ENCODE results near the gene MYO15B.
A peak's percentile ranks its signal among the peaks of the same experiment; 100 is the strongest.
"Not testable (repeated sequence)": the region's sequence is repeated elsewhere in the genome, so short reads cannot be mapped to it uniquely, and the experiment has no call there.

Gene MYO15B

DNA sequence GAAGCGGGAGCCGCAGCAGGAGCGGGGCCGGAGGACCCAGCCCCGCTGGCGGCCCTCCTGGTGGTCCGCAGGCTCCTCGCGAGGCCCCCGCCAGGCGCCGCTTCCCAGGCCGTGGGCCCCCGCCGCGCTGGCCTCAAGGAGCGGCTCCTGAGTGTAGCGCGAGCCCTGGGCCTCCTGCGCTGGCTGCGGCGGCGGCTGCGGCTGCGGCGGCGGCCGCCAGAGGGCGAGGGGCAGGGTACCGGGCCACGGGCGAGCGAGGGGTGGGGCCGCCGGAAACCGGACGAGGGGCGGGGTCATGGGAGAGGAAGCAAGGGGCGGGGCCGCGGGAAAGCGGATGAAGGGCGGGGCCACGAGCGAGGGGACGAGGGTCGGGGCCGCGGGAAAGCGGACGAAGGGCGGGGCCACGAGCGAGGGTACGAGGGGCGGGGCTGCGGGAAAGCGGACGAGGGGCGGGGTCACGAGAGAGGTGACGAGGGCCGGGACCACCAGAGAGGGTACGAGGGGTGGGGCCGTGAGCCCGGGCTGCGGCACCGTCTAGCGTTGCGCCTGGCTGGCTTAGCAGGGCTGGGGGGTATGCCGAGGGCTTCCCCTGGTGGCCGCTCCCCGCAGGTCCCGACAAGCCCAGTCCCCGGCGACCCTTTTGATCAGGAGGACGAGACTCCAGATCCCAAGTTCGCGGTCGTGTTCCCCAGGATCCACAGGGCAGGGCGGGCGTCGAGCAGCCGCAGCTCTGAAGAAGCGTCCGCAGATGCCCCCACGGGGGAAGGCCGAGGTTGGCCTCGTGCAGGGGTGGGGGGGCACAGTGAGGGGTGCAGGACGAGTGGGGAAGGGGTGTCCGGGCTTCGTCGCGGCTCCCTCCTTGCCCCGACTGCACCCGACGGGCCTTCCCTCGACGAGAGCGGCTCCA lies 1.7 kb downstream of the MYO15B start:
- no peak overlapping the region for H3K9ac ChIP-seq (ENCODE audit: low read length)
- H3K36me3 ChIP-seq (ENCODE audit: insufficient read depth, low read length) = no peaks in the 10 kb centered on the region
- no peaks in the 10 kb centered on the region for H3K27me3 ChIP-seq (ENCODE audit: control insufficient read depth in 1 of 2, insufficient read depth in 2 of 2, low read length in 2 of 2)
- peak overlapping the region; percentile 61 to 65 for H3K4me3 ChIP-seq (ENCODE audit: low read depth in 1 of 2, low read length in 2 of 2)
- H3K4me1 ChIP-seq (ENCODE audit: insufficient read depth, low read length) = peaks cover 4% of the 10 kb centered on the region
- H3K9me3 ChIP-seq (ENCODE audit: low read length) = no peaks in the 10 kb centered on the region
- H3K27ac ChIP-seq (ENCODE audit: low read depth, low read length) = peak overlapping the region; percentile 93

DNA sequence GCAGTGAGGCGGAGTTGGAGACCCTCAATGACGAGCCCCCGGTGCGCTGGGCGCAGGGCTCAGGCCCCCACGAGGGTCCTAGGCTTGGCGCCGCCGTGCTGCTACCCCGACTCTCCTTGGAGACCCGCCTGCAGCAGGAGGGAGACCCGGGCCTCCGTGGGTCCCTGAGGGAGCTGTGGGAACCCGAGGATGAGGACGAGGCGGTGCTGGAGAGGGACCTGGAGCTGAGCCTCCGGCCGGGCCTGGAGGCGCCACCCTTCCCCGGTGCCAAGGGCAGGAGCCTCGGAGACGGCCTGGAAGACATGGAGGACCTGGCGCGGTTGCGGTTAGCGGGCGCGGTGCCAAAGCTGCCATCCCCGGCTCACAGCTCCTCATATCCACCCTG lies 2.3 kb downstream of the MYO15B start:
- Histone ChIP-seq H3K4me3 (ENCODE audit: low read depth in 1 of 2, low read length in 2 of 2) (peak overlapping the region in 1 of 2 donors; percentile 61), H3K36me3 (ENCODE audit: insufficient read depth, low read length) (no peaks in the 10 kb centered on the region), H3K9ac (ENCODE audit: low read length) (no peak overlapping the region), H3K27me3 (ENCODE audit: control insufficient read depth in 1 of 2, insufficient read depth in 2 of 2, low read length in 2 of 2) (no peaks in the 10 kb centered on the region), H3K4me1 (ENCODE audit: insufficient read depth, low read length) (peaks cover 4% of the 10 kb centered on the region), H3K27ac (ENCODE audit: low read depth, low read length) (peak overlapping the region; percentile 14), H3K9me3 (ENCODE audit: low read length) (no peaks in the 10 kb centered on the region)

- no peaks in the 10 kb centered on the region for H3K36me3 ChIP-seq (ENCODE audit: insufficient read depth, low read length)
- H3K9me3 ChIP-seq (ENCODE audit: low read length) = no peaks in the 10 kb centered on the region
- no peak overlapping the region for H3K27ac ChIP-seq (ENCODE audit: low read depth, low read length)
- no peak overlapping the region for H3K4me3 ChIP-seq (ENCODE audit: low read depth in 1 of 2, low read length in 2 of 2)
- peaks cover 4% of the 10 kb centered on the region for H3K4me1 ChIP-seq (ENCODE audit: insufficient read depth, low read length)
- no peaks in the 10 kb centered on the region for H3K27me3 ChIP-seq (ENCODE audit: control insufficient read depth in 1 of 2, insufficient read depth in 2 of 2, low read length in 2 of 2)
- no peak overlapping the region for H3K9ac ChIP-seq (ENCODE audit: low read length)
These were observed 2.7 kb downstream of the MYO15B start for GRCh38 chr17:75590314-75590761.

- Histone ChIP-seq H3K27ac (ENCODE audit: low read depth, low read length) (no peak overlapping the region), H3K36me3 (ENCODE audit: insufficient read depth, low read length) (no peaks in the 10 kb centered on the region), H3K4me1 (ENCODE audit: insufficient read depth, low read length) (peaks cover 4% of the 10 kb centered on the region), H3K27me3 (ENCODE audit: control insufficient read depth in 1 of 2, insufficient read depth in 2 of 2, low read length in 2 of 2) (no peaks in the 10 kb centered on the region), H3K4me3 (ENCODE audit: low read depth in 1 of 2, low read length in 2 of 2) (no peak overlapping the region), H3K9me3 (ENCODE audit: low read length) (no peaks in the 10 kb centered on the region), H3K9ac (ENCODE audit: low read length) (no peak overlapping the region)
These were observed 3.5 kb downstream of the MYO15B start for GRCh38 chr17:75590849-75591721.

GRCh38 chr17:75591722-75592302 lies 4.2 kb downstream of the MYO15B start:
- no peaks in the 10 kb centered on the region for H3K36me3 ChIP-seq (ENCODE audit: insufficient read depth, low read length)
- H3K4me3 ChIP-seq (ENCODE audit: low read depth in 1 of 2, low read length in 2 of 2) = no peak overlapping the region
- H3K27me3 ChIP-seq (ENCODE audit: control insufficient read depth in 1 of 2, insufficient read depth in 2 of 2, low read length in 2 of 2) = no peaks in the 10 kb centered on the region
- H3K4me1 ChIP-seq (ENCODE audit: insufficient read depth, low read length) = peaks cover 4% of the 10 kb centered on the region
- H3K27ac ChIP-seq (ENCODE audit: low read depth, low read length) = no peak overlapping the region
- no peaks in the 10 kb centered on the region for H3K9me3 ChIP-seq (ENCODE audit: low read length)
- H3K9ac ChIP-seq (ENCODE audit: low read length) = no peak overlapping the region

- peaks cover 1% of the 10 kb centered on the region for H3K4me1 ChIP-seq (ENCODE audit: insufficient read depth, low read length)
- H3K9me3 ChIP-seq (ENCODE audit: low read length) = no peaks in the 10 kb centered on the region
- H3K27me3 ChIP-seq (ENCODE audit: control insufficient read depth in 1 of 2, insufficient read depth in 2 of 2, low read length in 2 of 2) = no peaks in the 10 kb centered on the region
- H3K36me3 ChIP-seq (ENCODE audit: insufficient read depth, low read length) = no peaks in the 10 kb centered on the region
- no peak overlapping the region for H3K9ac ChIP-seq (ENCODE audit: low read length)
- no peak overlapping the region for H3K27ac ChIP-seq (ENCODE audit: low read depth, low read length)
- no peak overlapping the region for H3K4me3 ChIP-seq (ENCODE audit: low read depth in 1 of 2, low read length in 2 of 2)
These were observed 4.9 kb downstream of the MYO15B start for GRCh38 chr17:75592348-75593020.

DNA sequence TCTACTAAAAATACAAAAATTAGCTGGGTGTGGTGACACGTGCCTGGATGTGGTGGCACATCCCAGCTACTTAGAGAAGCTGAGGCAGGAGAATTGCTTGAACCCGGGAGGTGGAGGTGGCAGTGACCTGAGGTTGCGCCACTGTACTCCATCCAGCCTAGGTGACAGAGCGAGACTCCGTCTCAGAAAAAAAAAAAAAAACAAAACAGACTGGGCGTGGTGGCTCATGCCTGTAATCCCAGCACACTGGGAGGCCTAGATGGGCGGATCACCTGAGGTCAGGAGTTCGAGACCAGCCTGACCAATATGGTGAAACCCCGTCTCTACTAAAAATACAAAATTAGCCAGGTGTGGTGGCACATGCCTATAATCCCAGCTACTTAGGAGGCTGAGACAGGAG lies 5.8 kb downstream of the MYO15B start:
- not testable (repeated sequence) for H3K27ac ChIP-seq (ENCODE audit: low read depth, low read length); H3K9ac ChIP-seq (ENCODE audit: low read length); H3K4me3 ChIP-seq (ENCODE audit: low read depth in 1 of 2, low read length in 2 of 2); H3K36me3 ChIP-seq (ENCODE audit: insufficient read depth, low read length); H3K9me3 ChIP-seq (ENCODE audit: low read length); H3K4me1 ChIP-seq (ENCODE audit: insufficient read depth, low read length); H3K27me3 ChIP-seq (ENCODE audit: control insufficient read depth in 1 of 2, insufficient read depth in 2 of 2, low read length in 2 of 2)

DNA sequence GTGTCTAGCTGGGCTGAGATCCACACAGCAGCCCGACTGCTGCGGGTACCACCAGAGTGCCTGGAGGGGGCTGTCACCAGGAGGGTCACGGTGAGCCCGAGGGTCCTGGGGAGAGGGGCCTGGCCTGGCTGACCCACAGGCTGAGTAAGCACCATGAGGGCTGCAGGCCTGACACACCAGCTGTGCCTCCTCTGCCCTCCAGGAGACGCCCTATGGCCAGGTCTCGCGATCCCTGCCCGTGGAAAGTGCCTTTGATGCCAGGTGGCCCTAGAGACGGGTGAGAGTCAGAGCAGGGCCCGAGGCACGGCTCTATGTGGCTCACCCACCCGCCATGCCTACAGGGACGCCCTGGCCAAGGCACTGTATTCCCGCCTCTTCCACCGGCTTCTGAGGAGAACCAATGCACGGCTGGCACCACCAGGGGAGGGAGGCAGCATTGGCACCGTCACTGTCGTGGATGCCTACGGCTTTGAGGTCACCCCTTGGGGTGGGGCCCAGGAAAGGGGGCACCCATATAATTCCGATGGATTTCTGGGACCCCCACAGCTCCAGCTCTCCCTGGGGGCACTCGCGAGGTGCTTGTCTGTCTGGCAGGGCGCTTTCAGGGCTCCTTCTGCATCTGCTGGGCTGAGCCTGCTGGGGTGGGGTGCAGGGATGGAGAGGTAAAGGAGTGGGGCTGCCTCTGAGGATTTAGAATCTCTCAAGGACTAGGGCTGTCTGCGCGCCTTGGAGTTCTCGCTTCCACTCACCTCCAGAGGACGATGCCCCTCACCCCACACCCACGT lies 7.1 kb downstream of the MYO15B start:
- no peaks in the 10 kb centered on the region for H3K27me3 ChIP-seq (ENCODE audit: control insufficient read depth in 1 of 2, insufficient read depth in 2 of 2, low read length in 2 of 2)
- no peak overlapping the region for H3K27ac ChIP-seq (ENCODE audit: low read depth, low read length)
- H3K9ac ChIP-seq (ENCODE audit: low read length) = no peak overlapping the region
- no peaks in the 10 kb centered on the region for H3K36me3 ChIP-seq (ENCODE audit: insufficient read depth, low read length)
- no peaks in the 10 kb centered on the region for H3K9me3 ChIP-seq (ENCODE audit: low read length)
- H3K4me3 ChIP-seq (ENCODE audit: low read depth in 1 of 2, low read length in 2 of 2) = no peak overlapping the region
- no peaks in the 10 kb centered on the region for H3K4me1 ChIP-seq (ENCODE audit: insufficient read depth, low read length)

GRCh38 chr17:75595284-75595919 lies 7.8 kb downstream of the MYO15B start:
- Histone ChIP-seq H3K4me3 (ENCODE audit: low read depth in 1 of 2, low read length in 2 of 2) (no peak overlapping the region), H3K27me3 (ENCODE audit: control insufficient read depth in 1 of 2, insufficient read depth in 2 of 2, low read length in 2 of 2) (no peaks in the 10 kb centered on the region), H3K9ac (ENCODE audit: low read length) (no peak overlapping the region), H3K27ac (ENCODE audit: low read depth, low read length) (no peak overlapping the region), H3K4me1 (ENCODE audit: insufficient read depth, low read length) (no peaks in the 10 kb centered on the region), H3K9me3 (ENCODE audit: low read length) (no peaks in the 10 kb centered on the region), H3K36me3 (ENCODE audit: insufficient read depth, low read length) (no peaks in the 10 kb centered on the region)

DNA sequence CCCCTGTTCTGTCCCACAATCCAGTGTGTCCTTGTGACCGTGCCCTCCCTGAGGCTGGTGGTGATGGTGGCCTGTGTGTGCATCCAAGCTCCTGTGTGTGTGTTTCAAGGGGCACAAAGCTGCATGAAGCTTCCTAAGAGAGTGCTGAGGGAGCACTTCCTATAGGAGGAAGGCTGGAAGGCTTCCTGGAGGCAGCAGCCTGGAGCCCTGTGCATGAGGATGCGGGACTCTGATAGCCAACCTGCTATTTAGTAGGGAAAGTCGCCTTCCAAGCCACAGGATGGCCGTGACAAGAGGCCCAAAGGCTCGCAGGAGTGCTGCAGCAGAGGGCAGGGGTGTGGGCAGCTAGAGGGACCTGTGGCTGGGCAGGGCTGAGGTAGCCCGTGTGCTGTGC lies 8.3 kb downstream of the MYO15B start:
- Histone ChIP-seq H3K4me1 (ENCODE audit: insufficient read depth, low read length) (no peaks in the 10 kb centered on the region), H3K36me3 (ENCODE audit: insufficient read depth, low read length) (no peaks in the 10 kb centered on the region), H3K4me3 (ENCODE audit: low read depth in 1 of 2, low read length in 2 of 2) (no peak overlapping the region), H3K27me3 (ENCODE audit: control insufficient read depth in 1 of 2, insufficient read depth in 2 of 2, low read length in 2 of 2) (no peaks in the 10 kb centered on the region), H3K9ac (ENCODE audit: low read length) (no peak overlapping the region), H3K27ac (ENCODE audit: low read depth, low read length) (no peak overlapping the region), H3K9me3 (ENCODE audit: low read length) (no peaks in the 10 kb centered on the region)

All from muscle layer of colon (tissue), 2 donors.